Nephron (organoid): ENCODE data around the gene CARD11.

Experiments used
- H3K27ac Mint-ChIP-seq, 3 experiments: 2 replicates each; pipeline ENCODE4 v1.8.0; 2020; ENCODE audit warnings: mixed read lengths in 3 of 3, mild to moderate bottlenecking in 2 of 3, moderate library complexity in 1 of 3
- H3K27me3 Mint-ChIP-seq: 2 replicates; pipeline ENCODE4 v1.8.0; 2021; ENCODE audit warnings: low read depth, mild to moderate bottlenecking, moderate library complexity, mixed read lengths
- H3K36me3 Mint-ChIP-seq: 2 replicates; pipeline ENCODE4 v1.8.0; 2020; ENCODE audit warnings: low read depth, mixed read lengths
- H3K4me1 Mint-ChIP-seq: 2 replicates; pipeline ENCODE4 v1.8.0; 2020; ENCODE audit warnings: mixed read lengths
- H3K4me3 Mint-ChIP-seq, 3 experiments: 2 replicates each; pipeline ENCODE4 v1.8.0; 2020; ENCODE audit warnings: mild to moderate bottlenecking in 3 of 3, mixed read lengths in 3 of 3, moderate library complexity in 2 of 3
- H3K9me3 Mint-ChIP-seq: 2 replicates; pipeline ENCODE4 v1.8.0; 2020; ENCODE audit warnings: mixed read lengths
- CTCF ChIP-seq, 3 experiments: fragments of 200-600 bp; sonication (generic); IDR thresholded peaks; one replicate each; pipeline ENCODE4 v1.5.0; 2021; ENCODE audit warnings: antibody characterized with exemption in 3 of 3; ENCODE audit not compliant: unreplicated experiment in 3 of 3

CARD11 gene

GRCh38 chr7:3013975-3014792 is 29.5 kb downstream of the CARD11 start:
- TF ChIP-seq CTCF (IDR thresholded peaks at IDR 0.05; ENCODE audit: unreplicated experiment in 3 of 3): no peak
- Mint-ChIP-seq H3K4me3 (no peak overlapping the region), H3K36me3 (no peaks in the 10 kb centered on the region), H3K9me3 (peaks cover 5% of the 10 kb centered on the region), H3K27ac (no peak overlapping the region), H3K4me1 (no peaks in the 10 kb centered on the region), H3K27me3 (peaks cover 9% of the 10 kb centered on the region)

GRCh38 chr7:3011211-3011852 is 32.3 kb downstream of the CARD11 start:
- no peaks in the 10 kb centered on the region for H3K4me1 Mint-ChIP-seq
- H3K27me3 Mint-ChIP-seq: peaks cover 11% of the 10 kb centered on the region
- H3K9me3 Mint-ChIP-seq: peaks cover 8% of the 10 kb centered on the region
- no peak overlapping the region for H3K4me3 Mint-ChIP-seq
- H3K27ac Mint-ChIP-seq: no peak overlapping the region
- no peaks in the 10 kb centered on the region for H3K36me3 Mint-ChIP-seq
- no peak for TF ChIP-seq CTCF (IDR thresholded peaks at IDR 0.05; ENCODE audit: unreplicated experiment in 3 of 3)

- Mint-ChIP-seq H3K9me3 (peaks cover 8% of the 10 kb centered on the region), H3K36me3 (no peaks in the 10 kb centered on the region), H3K4me3 (no peak overlapping the region), H3K27ac (no peak overlapping the region), H3K27me3 (peaks cover 11% of the 10 kb centered on the region), H3K4me1 (no peaks in the 10 kb centered on the region)
- TF ChIP-seq CTCF (IDR thresholded peaks at IDR 0.05; ENCODE audit: unreplicated experiment in 3 of 3): no peak
These were observed 33.5 kb downstream of the CARD11 start for GRCh38 chr7:3010161-3010560.

- Mint-ChIP-seq H3K9me3 (peaks cover 8% of the 10 kb centered on the region), H3K36me3 (no peaks in the 10 kb centered on the region), H3K27me3 (peaks cover 11% of the 10 kb centered on the region), H3K4me3 (no peak overlapping the region), H3K4me1 (no peaks in the 10 kb centered on the region), H3K27ac (no peak overlapping the region)
- TF ChIP-seq CTCF (IDR thresholded peaks at IDR 0.05; ENCODE audit: unreplicated experiment in 3 of 3): no peak
These were observed 34.6 kb downstream of the CARD11 start for GRCh38 chr7:3009086-3009485.

GRCh38 chr7:3008386-3008785 is 35.3 kb downstream of the CARD11 start:
- peaks cover 11% of the 10 kb centered on the region for H3K27me3 Mint-ChIP-seq
- no peaks in the 10 kb centered on the region for H3K4me1 Mint-ChIP-seq
- H3K9me3 Mint-ChIP-seq: peaks cover 8% of the 10 kb centered on the region
- no peak overlapping the region for H3K4me3 Mint-ChIP-seq
- TF ChIP-seq CTCF (IDR thresholded peaks at IDR 0.05; ENCODE audit: unreplicated experiment in 3 of 3): no peak
- H3K27ac Mint-ChIP-seq: no peak overlapping the region
- no peaks in the 10 kb centered on the region for H3K36me3 Mint-ChIP-seq
